RCC 7860 (cell line): ENCODE data around the gene C1QA.
"Not testable (repeated sequence)": the region's sequence is repeated elsewhere in the genome, so short reads cannot be mapped to it uniquely, and the experiment has no call there.

Experiments used
- DNase-seq: peaks from one replicate; pipeline ENCODE4 v3.0.0-alpha.2; 2015; ENCODE audit warnings: low spot score
- FAIRE-seq: peaks from 2 replicates; lab custom pipeline; 2012; peaks lifted over from hg19 to GRCh38; lab: Jason Lieb, UNC

The C1QA gene

GRCh38 chr1:22671999-22672398 is 35.6 kb downstream of the C1QA start:
- FAIRE-seq (no peak), DNase-seq (no peak)

DNA sequence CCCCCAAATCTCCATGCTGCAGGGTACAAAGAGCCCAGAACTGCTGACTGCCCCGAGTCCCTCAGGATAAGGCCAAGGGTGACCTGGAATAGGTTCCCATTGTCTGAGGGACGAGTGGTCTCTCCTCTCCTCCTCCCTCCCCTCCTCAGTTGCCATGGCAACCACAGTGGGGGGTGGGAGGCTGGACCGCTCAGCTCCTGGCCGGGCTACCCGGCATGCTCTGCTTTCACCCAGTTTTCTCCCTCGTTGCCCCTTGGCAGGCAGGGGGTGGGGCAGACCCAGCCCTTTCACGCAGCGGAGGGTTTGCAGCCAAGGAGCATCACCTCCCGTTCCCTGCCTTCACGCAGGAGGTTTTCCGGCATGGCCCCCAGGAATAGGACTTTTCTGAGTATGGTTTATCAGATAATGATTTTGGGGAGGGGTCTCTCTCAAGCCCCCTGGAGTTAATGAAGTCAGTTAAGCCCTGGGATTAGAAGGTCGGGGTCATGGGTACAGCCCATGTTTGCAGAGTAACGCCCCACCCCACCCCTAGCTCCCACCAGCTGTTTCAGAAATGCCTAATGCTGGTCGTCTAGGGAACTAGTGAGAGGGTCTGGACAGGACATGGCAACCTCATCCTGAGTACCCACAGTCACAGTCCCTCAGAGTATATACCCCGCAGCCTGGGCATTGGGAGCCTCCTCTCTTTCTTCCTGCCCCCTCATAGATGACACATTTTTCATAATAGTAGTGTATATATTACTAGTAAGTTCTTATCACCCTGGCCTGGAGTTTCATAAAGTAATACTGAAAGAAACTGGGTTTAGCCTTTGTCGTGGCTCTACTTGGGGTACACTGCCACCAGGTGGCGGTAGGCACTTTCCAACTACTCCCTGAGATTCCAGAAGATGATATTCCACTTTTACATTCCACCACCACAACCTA is 37.3 kb downstream of the C1QA start:
- peak; percentile 78 for FAIRE-seq
- peak; percentile 54 for DNase-seq

- DNase-seq (no peak), FAIRE-seq (no peak)
Measured at GRCh38 chr1:22674410-22674749, 38.0 kb downstream of the C1QA start.

DNA sequence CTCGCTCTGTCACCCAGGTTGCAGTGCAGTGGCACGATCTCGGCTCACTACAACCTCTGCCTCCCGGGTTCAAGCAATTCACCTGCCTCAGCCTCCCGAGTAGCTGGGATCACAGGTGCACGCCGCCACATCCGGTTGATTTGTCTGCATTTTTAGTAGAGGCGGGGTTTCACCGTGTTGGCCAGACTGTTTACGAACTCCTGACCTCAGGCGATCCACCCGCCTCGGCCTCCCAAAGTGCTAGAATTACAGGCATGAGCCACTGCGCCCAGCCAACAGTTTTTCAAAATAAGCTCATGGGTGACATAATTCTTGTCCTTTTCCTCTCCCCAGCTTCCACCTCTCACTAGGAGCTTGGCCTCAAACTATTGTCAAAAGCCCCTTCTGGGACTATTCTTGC is 39.7 kb downstream of the C1QA start:
- not testable (repeated sequence) for FAIRE-seq, DNase-seq

- DNase-seq = no peak
- no peak for FAIRE-seq
Measured at GRCh38 chr1:22676916-22677583, 40.6 kb downstream of the C1QA start.

DNA sequence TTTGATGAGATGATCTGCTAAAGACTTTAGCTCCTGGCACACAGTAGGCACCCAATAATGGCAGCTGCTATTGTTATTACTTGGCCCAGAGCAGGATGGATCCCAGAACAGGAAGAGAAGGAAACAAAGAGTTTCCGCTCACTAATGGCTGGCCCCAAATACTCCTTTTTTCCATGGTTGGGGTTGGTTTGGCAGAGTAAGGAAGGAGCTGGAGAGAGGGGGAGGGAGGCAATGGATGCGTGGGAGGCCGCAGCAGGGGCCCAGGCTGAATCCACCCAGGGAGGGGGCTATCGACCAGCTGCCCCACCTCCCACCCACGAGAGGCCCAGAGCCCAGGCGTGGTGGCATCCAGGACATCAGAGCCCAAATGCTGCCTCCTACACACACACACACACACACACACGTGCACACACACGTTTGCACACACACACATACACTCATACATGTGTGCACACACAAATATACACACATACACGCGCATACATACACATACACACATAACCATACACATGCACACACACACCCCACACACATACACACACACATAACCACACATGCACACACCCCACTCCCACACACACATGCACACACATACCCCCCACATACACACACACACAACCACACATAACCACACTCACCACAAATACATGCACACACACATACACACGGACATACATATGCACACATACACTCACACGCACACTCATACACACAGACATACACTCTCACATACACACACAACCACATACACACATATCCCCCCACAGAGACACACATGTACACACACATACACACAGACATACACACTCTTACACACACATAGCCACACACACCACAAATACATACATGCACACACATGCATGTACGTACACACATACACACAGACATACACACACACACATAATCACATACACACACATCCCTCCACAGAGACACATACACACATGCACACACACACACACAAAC is 41.8 kb downstream of the C1QA start:
- no peak for FAIRE-seq

DNA sequence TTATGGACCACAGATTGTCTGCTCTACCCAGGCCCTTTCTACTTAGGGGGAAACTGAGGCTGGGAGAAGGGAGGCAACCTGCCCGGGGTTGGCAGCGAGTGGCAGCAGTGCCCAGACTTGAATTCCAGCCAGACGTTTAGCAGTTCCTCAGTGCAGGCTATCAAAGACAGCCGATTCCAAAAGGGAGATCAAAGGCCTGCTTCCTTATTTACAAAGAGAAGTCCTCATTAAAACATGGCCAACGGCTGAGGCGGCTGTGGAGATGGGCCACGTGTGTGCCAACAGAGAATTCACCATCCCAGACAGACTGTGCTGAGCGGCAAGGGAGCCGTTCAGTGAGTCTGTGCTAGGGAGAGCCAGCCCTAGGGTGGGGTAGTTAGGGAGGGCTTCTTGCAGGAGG is 44.3 kb downstream of the C1QA start:
- FAIRE-seq = no peak
- DNase-seq = no peak

More for the DNA sequence above, 41.8 kb downstream of the C1QA start:
- DNase-seq = no peak

DNA sequence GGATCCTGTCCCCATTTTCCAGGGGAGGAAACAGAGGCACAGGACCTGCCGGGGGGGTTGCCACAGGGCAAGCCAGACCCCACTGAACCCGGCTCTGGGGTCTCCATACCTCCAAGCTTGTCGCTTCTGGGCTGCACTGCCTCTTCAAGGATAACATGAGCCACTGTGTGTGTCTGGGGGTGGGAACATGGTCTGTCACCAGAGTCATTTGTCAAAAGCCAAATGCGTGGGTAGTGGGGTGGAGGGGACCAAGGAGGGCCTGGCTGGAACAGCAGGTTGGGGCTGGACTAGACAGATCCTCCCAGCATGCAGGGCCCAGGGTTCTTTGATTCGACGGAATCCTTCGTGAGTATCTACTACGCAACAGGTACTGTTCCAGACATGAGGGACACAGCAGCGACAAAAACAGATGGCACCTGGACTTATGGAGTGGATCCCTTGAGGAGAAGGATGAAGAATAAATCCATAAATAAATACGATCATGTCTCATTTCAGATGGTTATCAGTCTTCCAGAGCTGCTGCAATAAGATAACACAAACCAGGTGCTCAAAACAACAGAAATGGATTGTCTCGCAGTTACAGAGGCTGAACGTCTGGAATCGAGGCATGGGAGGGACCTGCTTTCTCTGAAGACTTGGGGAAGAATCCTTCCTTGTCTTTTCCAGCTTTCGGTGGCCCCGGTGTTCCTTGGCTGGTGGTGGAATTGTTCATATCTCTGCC is 45.3 kb downstream of the C1QA start:
- DNase-seq (no peak), FAIRE-seq (no peak)

- DNase-seq = no peak
- FAIRE-seq = no peak
Measured at GRCh38 chr1:22683547-22683946, 47.1 kb downstream of the C1QA start.

GRCh38 chr1:22685591-22686059 is 49.2 kb downstream of the C1QA start:
- DNase-seq (no peak), FAIRE-seq (no peak)

- no peak for DNase-seq
- FAIRE-seq = no peak
Measured at GRCh38 chr1:22687191-22687590, 50.8 kb downstream of the C1QA start.

GRCh38 chr1:22688466-22688865 is 52.0 kb downstream of the C1QA start:
- no peak for FAIRE-seq
- no peak for DNase-seq
